Lung (tissue), 12 donors: Measurements from ENCODE around the gene RAPGEF2. TPM values are rescaled to one million over a fixed set of nuclear protein-coding genes. Genes with fewer than 3 reads are reported as not detected.

Experiments used
- ATAC-seq: fragments of 200-7000 bp; cut with Tn5 transposase; one replicate; pipeline ENCODE4 v1.9.1; 2020; ENCODE audit warnings: moderate number of reproducible peaks; ENCODE audit not compliant: insufficient read depth, low FRiP score
- DNase-seq, 3 donors: peaks; one replicate each; pipeline ENCODE4 v3.0.0-alpha.2; 2013 to 2017
- H3K27ac ChIP-seq, 2 donors: one replicate each; pipeline ENCODE4 v1.5.1; 2013; ENCODE audit warnings: mild to moderate bottlenecking in 2 of 2, moderate library complexity in 2 of 2, control low read depth in 1 of 2, inconsistent platforms in 1 of 2, low read depth in 1 of 2, low read length in 1 of 2
- H3K27me3 ChIP-seq, 3 donors: one replicate each; pipeline ENCODE4 v1.5.1; 2013; ENCODE audit warnings: low read length in 2 of 3; ENCODE audit not compliant: control insufficient read depth in 3 of 3, insufficient read depth in 3 of 3
- H3K36me3 ChIP-seq, 4 donors: one replicate each; pipeline ENCODE4 v1.5.1; 2013; ENCODE audit warnings: low read length in 4 of 4, mild to moderate bottlenecking in 1 of 4, moderate library complexity in 1 of 4; ENCODE audit not compliant: control insufficient read depth in 4 of 4, insufficient read depth in 4 of 4
- H3K4me1 ChIP-seq, 5 donors: one replicate each; pipeline ENCODE4 v1.5.1; 2013; ENCODE audit warnings: low read length in 5 of 5, mild to moderate bottlenecking in 2 of 5, moderate library complexity in 1 of 5; ENCODE audit not compliant: control insufficient read depth in 5 of 5, insufficient read depth in 5 of 5
- H3K4me3 ChIP-seq: one replicate; pipeline ENCODE4 v1.5.1; 2013; ENCODE audit warnings: mild to moderate bottlenecking, control low read depth, moderate library complexity
- H3K9ac ChIP-seq, 2 donors: one replicate each; pipeline ENCODE4 v1.5.1; 2013; ENCODE audit warnings: low read length in 2 of 2, control low read depth in 1 of 2; ENCODE audit not compliant: insufficient read depth in 1 of 2
- H3K9me3 ChIP-seq, 4 donors: one replicate each; pipeline ENCODE4 v1.5.1; 2013; ENCODE audit warnings: low read length in 3 of 4, mild to moderate bottlenecking in 1 of 4, moderate library complexity in 1 of 4; ENCODE audit not compliant: control insufficient read depth in 4 of 4, insufficient read depth in 3 of 4
- WGBS, 2 donors: extraction: QIAGEN DNeasy Blood & Tissue Kit; methylation state at CpG; one replicate each; pipeline ENCODE4 v1.1.7; 2013; 5-methylcytosine and 5-hydroxymethylcytosine counted together
- polyA plus RNA-seq, 2 donors: library from polyadenylated mRNA; stranded (reverse); fragments of 200-250 nt; gene quantifications; one replicate each; pipeline ENCODE4 v1.2.1, GENCODE V29; 2013
- total RNA-seq, 2 donors: library from RNA; depleted of rRNA in 1 of 2; stranded (reverse); fragments of >200 nt in 1 of 2; gene quantifications; one replicate each; pipeline ENCODE4 v1.2.1, GENCODE V29; 2014 to 2021
- TF ChIP-seq, protein P1 (sequence below): IDR thresholded peaks from 2 replicates; pipeline ENCODE4 v1.5.1; 2012; ENCODE audit warnings: mild to moderate bottlenecking; ENCODE audit errors: control extremely low read depth, extremely low read depth
- donor health status: control.
- donor health status: control.
- donor health status: Bipolar disorder and iron deficiency.
- donor health status: healthy.
- donor health status: DM: yes; HTN: yes; CAD: no.

RAPGEF2 gene
- total and polyA plus RNA-seq, 4 donors, result 8.6 to 88.7 (median 32.2) TPM

GRCh38 chr4:159205466-159205865 is 102.6 kb downstream of the RAPGEF2 start:
- Histone ChIP-seq H3K4me1 (peaks cover 0 to 17% (median 6%) of the 10 kb centered on the region in 5 donors), H3K27me3 (no peaks in the 10 kb centered on the region), H3K27ac (no peak overlapping the region), H3K4me3 (no peak overlapping the region), H3K9me3 (no peaks in the 10 kb centered on the region), H3K36me3 (peaks cover 0 to 3% (median 0%) of the 10 kb centered on the region in 4 donors), H3K9ac (no peak overlapping the region)
- DNase-seq (no peak), ATAC-seq (no peak)
- TF ChIP-seq, protein P1, sequence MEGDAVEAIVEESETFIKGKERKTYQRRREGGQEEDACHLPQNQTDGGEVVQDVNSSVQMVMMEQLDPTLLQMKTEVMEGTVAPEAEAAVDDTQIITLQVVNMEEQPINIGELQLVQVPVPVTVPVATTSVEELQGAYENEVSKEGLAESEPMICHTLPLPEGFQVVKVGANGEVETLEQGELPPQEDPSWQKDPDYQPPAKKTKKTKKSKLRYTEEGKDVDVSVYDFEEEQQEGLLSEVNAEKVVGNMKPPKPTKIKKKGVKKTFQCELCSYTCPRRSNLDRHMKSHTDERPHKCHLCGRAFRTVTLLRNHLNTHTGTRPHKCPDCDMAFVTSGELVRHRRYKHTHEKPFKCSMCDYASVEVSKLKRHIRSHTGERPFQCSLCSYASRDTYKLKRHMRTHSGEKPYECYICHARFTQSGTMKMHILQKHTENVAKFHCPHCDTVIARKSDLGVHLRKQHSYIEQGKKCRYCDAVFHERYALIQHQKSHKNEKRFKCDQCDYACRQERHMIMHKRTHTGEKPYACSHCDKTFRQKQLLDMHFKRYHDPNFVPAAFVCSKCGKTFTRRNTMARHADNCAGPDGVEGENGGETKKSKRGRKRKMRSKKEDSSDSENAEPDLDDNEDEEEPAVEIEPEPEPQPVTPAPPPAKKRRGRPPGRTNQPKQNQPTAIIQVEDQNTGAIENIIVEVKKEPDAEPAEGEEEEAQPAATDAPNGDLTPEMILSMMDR, result no peak
- 76 to 87% methylated on average over 3 of the region's 3 CpGs for WGBS, 2 donors

DNA sequence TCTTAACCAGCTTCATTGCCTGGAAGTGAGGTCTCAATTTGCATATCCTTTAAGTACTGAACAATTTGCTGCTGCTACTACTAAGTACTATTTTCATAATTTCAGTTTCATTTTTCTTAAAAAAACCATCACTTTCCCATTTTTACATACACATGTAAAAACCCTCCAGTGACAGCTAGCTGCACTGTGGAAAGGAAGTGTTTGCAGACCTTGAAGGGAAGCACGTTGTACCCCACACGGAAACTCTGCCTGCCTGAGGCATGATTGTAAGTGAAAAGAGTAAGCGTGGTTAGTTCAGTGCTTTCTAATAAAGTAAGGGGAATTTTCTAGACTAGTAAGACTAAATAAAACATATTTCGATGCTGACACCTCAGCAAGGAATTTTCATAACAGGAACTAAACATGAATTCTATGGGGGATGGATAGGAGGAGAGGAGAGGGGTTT is 103.6 kb downstream of the RAPGEF2 start:
- peaks cover 0 to 3% (median 0%) of the 10 kb centered on the region in 4 donors for H3K36me3 ChIP-seq
- peaks cover 0 to 15% (median 6%) of the 10 kb centered on the region in 5 donors for H3K4me1 ChIP-seq
- WGBS, 2 donors, result 16 to 33% methylated on average over 4 of the region's 4 CpGs
- H3K9ac ChIP-seq, result no peak overlapping the region
- no peaks in the 10 kb centered on the region for H3K27me3 ChIP-seq
- no peak for DNase-seq
- TF ChIP-seq, protein P1, result no peak
- ATAC-seq, result no peak
- no peak overlapping the region for H3K27ac ChIP-seq
- H3K4me3 ChIP-seq, result no peak overlapping the region
- H3K9me3 ChIP-seq, result no peaks in the 10 kb centered on the region

- WGBS, 2 donors, result 92 to 96% methylated on average over 4 of the region's 4 CpGs
- Histone ChIP-seq H3K27me3 (no peaks in the 10 kb centered on the region), H3K27ac (no peak overlapping the region), H3K4me1 (peaks cover 0 to 11% (median 6%) of the 10 kb centered on the region in 5 donors), H3K4me3 (no peak overlapping the region), H3K36me3 (peaks cover 0 to 3% (median 0%) of the 10 kb centered on the region in 4 donors), H3K9ac (no peak overlapping the region), H3K9me3 (no peaks in the 10 kb centered on the region)
- no peak for ATAC-seq
- no peak for DNase-seq
- TF ChIP-seq, protein P1, result no peak
These were observed 106.4 kb downstream of the RAPGEF2 start for GRCh38 chr4:159209249-159209648.

- Histone ChIP-seq H3K36me3 (peaks cover 0 to 3% (median 0%) of the 10 kb centered on the region in 4 donors), H3K4me3 (no peak overlapping the region), H3K27me3 (no peaks in the 10 kb centered on the region), H3K4me1 (peaks cover 0 to 10% (median 6%) of the 10 kb centered on the region in 5 donors), H3K27ac (peak overlapping the region in 1 of 2 donors; percentile 38), H3K9me3 (no peaks in the 10 kb centered on the region), H3K9ac (no peak overlapping the region)
- TF ChIP-seq, protein P1, result no peak
- 93 to 100% methylated on average over 3 of the region's 3 CpGs for WGBS, 2 donors
- DNase-seq (peak in 1 of 3 donors; percentile 13), ATAC-seq (no peak)
These were observed 108.1 kb downstream of the RAPGEF2 start for GRCh38 chr4:159210975-159211374.
